Mesothelial cell of epicardium (in vitro differentiated cells): ENCODE results near the gene BRCA1. TPM values are rescaled to one million over a fixed set of nuclear protein-coding genes. Genes with fewer than 3 reads are reported as not detected.

Experiments
- DNase-seq, 2 experiments: peaks; one replicate each; pipeline ENCODE4 v3.0.0; 2021; ENCODE audit warnings: low spot score in 2 of 2; ENCODE audit not compliant: unreplicated experiment in 2 of 2
- H3K27ac Mint-ChIP-seq: 2 replicates; pipeline ENCODE4 v1.8.0; 2021; ENCODE audit warnings: mixed read lengths
- H3K27me3 Mint-ChIP-seq: 2 replicates; pipeline ENCODE4 v1.8.0; 2021; ENCODE audit warnings: low read depth, mixed read lengths
- H3K36me3 Mint-ChIP-seq: 2 replicates; pipeline ENCODE4 v1.8.0; 2021; ENCODE audit warnings: mixed read lengths
- H3K4me1 Mint-ChIP-seq: 2 replicates; pipeline ENCODE4 v1.8.0; 2021; ENCODE audit warnings: mixed read lengths
- H3K4me3 Mint-ChIP-seq: 2 replicates; pipeline ENCODE4 v1.8.0; 2021; ENCODE audit warnings: mild to moderate bottlenecking, moderate library complexity, mixed read lengths
- H3K9me3 Mint-ChIP-seq: 2 replicates; pipeline ENCODE4 v1.8.0; 2021; ENCODE audit warnings: mixed read lengths
- CTCF ChIP-seq: fragments of 200-600 bp; sonication (generic); IDR thresholded peaks from one replicate; pipeline ENCODE4 v1.5.0; 2021; ENCODE audit warnings: antibody characterized with exemption; ENCODE audit not compliant: unreplicated experiment
- total RNA-seq: library from RNA; stranded (reverse); gene quantifications from 3 replicates; pipeline ENCODE4 v1.2.1, GENCODE V29; 2021

The BRCA1 gene
- total RNA-seq, 1 donor from 2014 or later, result 15.5 TPM

- peaks cover 6% of the 10 kb centered on the region for H3K4me1 Mint-ChIP-seq
- no peaks in the 10 kb centered on the region for H3K36me3 Mint-ChIP-seq
- no peak overlapping the region for H3K4me3 Mint-ChIP-seq
- DNase-seq, result no peak
- no peak overlapping the region for H3K27ac Mint-ChIP-seq
- H3K27me3 Mint-ChIP-seq, result no peaks in the 10 kb centered on the region
- TF ChIP-seq CTCF, result no peak
- H3K9me3 Mint-ChIP-seq, result no peaks in the 10 kb centered on the region
Observed at GRCh38 chr17:43043307-43043706, 81.9 kb downstream of the BRCA1 start.

GRCh38 chr17:43042025-43042628 is 83.0 kb downstream of the BRCA1 start:
- H3K4me1 Mint-ChIP-seq, result peaks cover 6% of the 10 kb centered on the region
- H3K27me3 Mint-ChIP-seq, result no peaks in the 10 kb centered on the region
- no peaks in the 10 kb centered on the region for H3K36me3 Mint-ChIP-seq
- no peak overlapping the region for H3K4me3 Mint-ChIP-seq
- DNase-seq, result no peak
- H3K9me3 Mint-ChIP-seq, result no peaks in the 10 kb centered on the region
- H3K27ac Mint-ChIP-seq, result peak overlapping the region; percentile 64
- no peak for TF ChIP-seq CTCF

- TF ChIP-seq CTCF, result no peak
- H3K36me3 Mint-ChIP-seq, result no peaks in the 10 kb centered on the region
- no peak for DNase-seq
- peaks cover 6% of the 10 kb centered on the region for H3K4me1 Mint-ChIP-seq
- no peaks in the 10 kb centered on the region for H3K9me3 Mint-ChIP-seq
- H3K4me3 Mint-ChIP-seq, result no peak overlapping the region
- H3K27ac Mint-ChIP-seq, result no peak overlapping the region
- H3K27me3 Mint-ChIP-seq, result no peaks in the 10 kb centered on the region
Observed at GRCh38 chr17:43040655-43041054, 84.5 kb downstream of the BRCA1 start.

- Mint-ChIP-seq H3K4me3 (no peak overlapping the region), H3K36me3 (no peaks in the 10 kb centered on the region), H3K27me3 (no peaks in the 10 kb centered on the region), H3K9me3 (no peaks in the 10 kb centered on the region), H3K4me1 (peaks cover 9% of the 10 kb centered on the region), H3K27ac (no peak overlapping the region)
- TF ChIP-seq CTCF, result no peak
- DNase-seq, result no peak
Observed at GRCh38 chr17:43039646-43040045, 85.5 kb downstream of the BRCA1 start.

GRCh38 chr17:43034894-43035293 is 90.3 kb downstream of the BRCA1 start:
- DNase-seq, result no peak
- no peak overlapping the region for H3K4me3 Mint-ChIP-seq
- no peaks in the 10 kb centered on the region for H3K27me3 Mint-ChIP-seq
- peaks cover 16% of the 10 kb centered on the region for H3K4me1 Mint-ChIP-seq
- no peaks in the 10 kb centered on the region for H3K9me3 Mint-ChIP-seq
- H3K36me3 Mint-ChIP-seq, result no peaks in the 10 kb centered on the region
- TF ChIP-seq CTCF, result no peak
- no peak overlapping the region for H3K27ac Mint-ChIP-seq
